Thyroid gland (tissue), 4 donors: Measurements from ENCODE around the gene NRSN2. TPM values are rescaled to one million over a fixed set of nuclear protein-coding genes. Genes with fewer than 3 reads are reported as not detected.
"Not testable (repeated sequence)": the region's sequence is repeated elsewhere in the genome, so short reads cannot be mapped to it uniquely, and the experiment has no call there.

Source experiments
- DNase-seq, 2 donors: peaks; one replicate each; pipeline ENCODE4 v3.0.0-alpha.2; 2019
- H3K27ac ChIP-seq, 3 donors: fragments of 200-600 bp; sonication (generic); 1 replicate in 2 of 3; 2 replicates in 1 of 3; pipeline ENCODE4 v1.5.1; 2016 to 2019; ENCODE audit warnings: mild to moderate bottlenecking in 1 of 3, moderate library complexity in 1 of 3
- H3K27me3 ChIP-seq: fragments of 200-600 bp; sonication (generic); one replicate; pipeline ENCODE4 v1.5.1; 2019
- H3K36me3 ChIP-seq, 2 donors: fragments of 200-600 bp; sonication (generic); one replicate each; pipeline ENCODE4 v1.5.1; 2016 to 2019
- H3K4me1 ChIP-seq, 2 donors: fragments of 200-600 bp; sonication (generic); one replicate each; pipeline ENCODE4 v1.5.1; 2017 to 2019
- H3K4me3 ChIP-seq, 3 donors: fragments of 200-600 bp; sonication (generic); replicated peaks in 1 of 3; 1 replicate in 2 of 3; 2 replicates in 1 of 3; pipeline ENCODE4 v1.5.1; 2016; ENCODE audit warnings: mild to moderate bottlenecking in 1 of 3
- H3K9me3 ChIP-seq: fragments of 200-600 bp; sonication (generic); one replicate; pipeline ENCODE4 v1.5.1; 2017
- POLR2A ChIP-seq, 2 donors: fragments of 450-650 bp; IDR thresholded peaks; one replicate each; pipeline ENCODE4 v1.6.1; 2017; ENCODE audit warnings: antibody characterized with exemption in 2 of 2, mild to moderate bottlenecking in 2 of 2, moderate library complexity in 1 of 2
- WGBS, 2 donors: methylation state at CpG; one replicate each; pipeline ENCODE4 v1.1.5; 2017; 5-methylcytosine and 5-hydroxymethylcytosine counted together
- intact Hi-C: fragments of 100-400 bp; cut with DNase I; formaldehyde crosslinking; loops from one replicate; pipeline ENCODE4 v1.15.1; 2023
- total RNA-seq, 4 donors: library from RNA; depleted of rRNA; stranded (reverse); fragments of >200 nt; gene quantifications; one replicate each; pipeline ENCODE4 v1.2.3, GENCODE V29; 2016
- TF ChIP-seq, protein P1 (sequence below), 6 experiments: fragments of 200-600 bp in 3 of 6; fragments of 450-650 bp in 3 of 6; sonication (generic) in 3 of 6; IDR thresholded peaks; one replicate each; pipeline ENCODE4 v1.5.1; 2016 to 2019; ENCODE audit warnings: antibody characterized with exemption in 6 of 6, mild to moderate bottlenecking in 2 of 6, inconsistent platforms in 1 of 6, moderate library complexity in 1 of 6

Gene NRSN2
- total RNA-seq, 4 donors from 2014 or later, result 29.8 to 56.7 (median 42.4) TPM

DNA sequence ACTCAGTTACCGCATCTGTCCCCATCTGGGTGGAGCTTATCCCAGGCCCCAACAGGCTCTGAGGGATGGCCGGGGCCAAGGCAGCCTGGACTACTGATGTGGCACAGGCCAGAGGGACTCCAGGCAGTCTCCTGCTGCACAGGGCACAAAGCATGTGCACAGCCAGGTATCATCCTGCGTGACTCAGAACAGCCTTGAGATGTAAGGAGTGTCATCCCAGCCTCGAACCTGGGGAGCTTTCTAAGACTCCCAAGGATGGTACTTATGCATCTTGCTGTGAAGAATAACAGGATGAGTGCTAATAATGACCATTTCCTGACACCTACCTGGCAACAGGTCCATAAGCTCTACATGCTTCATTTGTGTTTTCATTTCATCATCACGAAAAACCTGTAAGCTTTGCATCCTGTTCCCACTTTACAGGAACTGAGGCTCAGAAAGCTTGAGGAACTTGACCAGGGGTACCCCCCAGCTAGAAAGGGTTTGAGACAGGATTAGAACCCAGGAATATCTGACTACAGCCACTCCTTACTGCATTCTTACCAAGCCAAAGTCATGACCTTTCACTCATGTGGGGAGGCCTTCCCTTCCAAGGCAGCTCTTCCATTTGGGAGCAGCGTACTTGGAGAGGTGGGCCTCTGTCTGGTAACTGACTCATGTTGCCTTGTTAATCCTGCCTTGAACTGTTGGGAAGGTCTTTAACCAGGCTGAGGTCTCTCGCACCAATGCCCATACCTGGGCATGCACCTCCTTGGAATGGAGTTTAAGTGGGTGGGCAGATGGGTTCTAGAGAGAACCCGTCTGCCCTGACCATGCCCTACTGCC, 35.6 kb downstream of the NRSN2 start:
- no peaks in the 10 kb centered on the region for H3K9me3 ChIP-seq
- no peak for DNase-seq
- TF ChIP-seq, protein P1, sequence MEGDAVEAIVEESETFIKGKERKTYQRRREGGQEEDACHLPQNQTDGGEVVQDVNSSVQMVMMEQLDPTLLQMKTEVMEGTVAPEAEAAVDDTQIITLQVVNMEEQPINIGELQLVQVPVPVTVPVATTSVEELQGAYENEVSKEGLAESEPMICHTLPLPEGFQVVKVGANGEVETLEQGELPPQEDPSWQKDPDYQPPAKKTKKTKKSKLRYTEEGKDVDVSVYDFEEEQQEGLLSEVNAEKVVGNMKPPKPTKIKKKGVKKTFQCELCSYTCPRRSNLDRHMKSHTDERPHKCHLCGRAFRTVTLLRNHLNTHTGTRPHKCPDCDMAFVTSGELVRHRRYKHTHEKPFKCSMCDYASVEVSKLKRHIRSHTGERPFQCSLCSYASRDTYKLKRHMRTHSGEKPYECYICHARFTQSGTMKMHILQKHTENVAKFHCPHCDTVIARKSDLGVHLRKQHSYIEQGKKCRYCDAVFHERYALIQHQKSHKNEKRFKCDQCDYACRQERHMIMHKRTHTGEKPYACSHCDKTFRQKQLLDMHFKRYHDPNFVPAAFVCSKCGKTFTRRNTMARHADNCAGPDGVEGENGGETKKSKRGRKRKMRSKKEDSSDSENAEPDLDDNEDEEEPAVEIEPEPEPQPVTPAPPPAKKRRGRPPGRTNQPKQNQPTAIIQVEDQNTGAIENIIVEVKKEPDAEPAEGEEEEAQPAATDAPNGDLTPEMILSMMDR (IDR thresholded peaks at IDR 0.05), result no peak
- TF ChIP-seq POLR2A (IDR thresholded peaks at IDR 0.05), result no peak
- H3K36me3 ChIP-seq, result no peaks in the 10 kb centered on the region
- peak overlapping the region in 2 of 3 donors; percentile 36 to 73 for H3K27ac ChIP-seq
- peak overlapping the region in 1 of 3 donors; percentile 73 for H3K4me3 ChIP-seq
- intact Hi-C loops, result no loop called here
- H3K27me3 ChIP-seq, result no peaks in the 10 kb centered on the region
- WGBS, 2 donors, result 81 to 82% methylated on average over 6 to 7 of the region's 8 CpGs
- peaks cover 0 to 8% of the 10 kb centered on the region in 2 donors for H3K4me1 ChIP-seq

- DNase-seq, result no peak
- no peak overlapping the region for H3K27ac ChIP-seq
- no peak overlapping the region for H3K4me3 ChIP-seq
- peaks cover 4 to 6% of the 10 kb centered on the region in 2 donors for H3K36me3 ChIP-seq
- no peaks in the 10 kb centered on the region for H3K27me3 ChIP-seq
- intact Hi-C loops, result no loop called here
- H3K4me1 ChIP-seq, result peaks cover 0 to 8% of the 10 kb centered on the region in 2 donors
- H3K9me3 ChIP-seq, result no peaks in the 10 kb centered on the region
- TF ChIP-seq, protein P1 (IDR thresholded peaks at IDR 0.05), result no peak
- no peak for TF ChIP-seq POLR2A (IDR thresholded peaks at IDR 0.05)
- WGBS, 2 donors, result 88 to 91% methylated on average over 5 of the region's 5 CpGs
Measured at GRCh38 chr20:383889-384288, 37.0 kb downstream of the NRSN2 start.

GRCh38 chr20:384723-385122, 37.8 kb downstream of the NRSN2 start:
- DNase-seq, result no peak
- intact Hi-C loops, result no loop called here
- no peaks in the 10 kb centered on the region for H3K9me3 ChIP-seq
- no peak overlapping the region for H3K27ac ChIP-seq
- TF ChIP-seq, protein P1 (IDR thresholded peaks at IDR 0.05), result no peak
- TF ChIP-seq POLR2A (IDR thresholded peaks at IDR 0.05), result no peak
- peaks cover 4 to 6% of the 10 kb centered on the region in 2 donors for H3K36me3 ChIP-seq
- no peak overlapping the region for H3K4me3 ChIP-seq
- H3K27me3 ChIP-seq, result no peaks in the 10 kb centered on the region
- WGBS, 2 donors, result 93 to 100% methylated on average over 1 of the region's 1 CpG
- peaks cover 0 to 8% of the 10 kb centered on the region in 2 donors for H3K4me1 ChIP-seq

- WGBS, 2 donors, result 67 to 75% methylated on average over 5 of the region's 5 CpGs
- no peaks in the 10 kb centered on the region for H3K27me3 ChIP-seq
- intact Hi-C loops, result no loop called here
Measured at GRCh38 chr20:385448-385847, 38.5 kb downstream of the NRSN2 start.

DNA sequence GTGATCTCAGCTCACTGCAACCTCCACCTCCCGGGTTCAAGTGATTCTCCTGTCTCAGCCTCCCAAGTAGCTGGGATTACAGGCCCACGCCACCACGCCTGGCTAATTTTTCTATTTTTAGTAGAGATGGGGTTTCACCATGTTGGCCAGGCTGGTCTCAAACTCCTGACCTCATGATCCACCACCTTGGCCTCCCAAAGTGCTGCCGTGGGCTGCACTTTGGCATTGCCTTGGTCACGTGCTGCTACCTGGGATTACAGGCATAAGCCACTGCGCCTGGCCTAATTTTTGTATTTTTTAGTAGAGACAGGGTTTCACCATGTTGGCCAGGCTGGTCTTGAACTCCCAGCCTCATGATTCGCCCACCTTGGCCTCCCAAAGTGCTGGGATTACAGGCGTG, 39.7 kb downstream of the NRSN2 start:
- H3K27ac ChIP-seq, H3K4me3 ChIP-seq, DNase-seq, intact Hi-C loops, H3K4me1 ChIP-seq, H3K36me3 ChIP-seq, H3K27me3 ChIP-seq, H3K9me3 ChIP-seq: not testable (repeated sequence)
- WGBS, 2 donors, result 97 to 99% methylated on average over 8 of the region's 8 CpGs

More at GRCh38 chr20:385448-385847, 38.5 kb downstream of the NRSN2 start:
- Histone ChIP-seq H3K4me3 (no peak overlapping the region), H3K27ac (peak overlapping the region in 1 of 3 donors; percentile 31), H3K4me1 (peaks cover 0 to 8% of the 10 kb centered on the region in 2 donors), H3K36me3 (peaks cover 4 to 6% of the 10 kb centered on the region in 2 donors), H3K9me3 (no peaks in the 10 kb centered on the region)
- TF ChIP-seq, protein P1 (IDR thresholded peaks at IDR 0.05), result no peak
- no peak for TF ChIP-seq POLR2A (IDR thresholded peaks at IDR 0.05)
- no peak for DNase-seq
